Ovary (tissue), 3 donors: ENCODE measurements around the gene CTBP1.

Source experiments
- CTCF ChIP-seq, 3 donors: fragments of 450-650 bp in 2 of 3; fragments of 200-600 bp in 1 of 3; IDR thresholded peaks; one replicate each; pipeline versions ENCODE4 v1.5.1 to v1.8.0; 2016 to 2022; ENCODE audit warnings: antibody characterized with exemption in 3 of 3, mild to moderate bottlenecking in 1 of 3
- POLR2A ChIP-seq: fragments of 450-650 bp; IDR thresholded peaks from one replicate; pipeline ENCODE4 v1.6.1; 2017; ENCODE audit warnings: antibody characterized with exemption, mild to moderate bottlenecking, moderate library complexity
- donor health status: DM: no; HTN: no; CAD: no.

GRCh38 chr4:1217366-1217765, 31.6 kb downstream of the CTBP1 start:
- TF ChIP-seq POLR2A (no peak), CTCF (IDR thresholded peaks at IDR 0.05) (no peak)
